Endothelial cell of umbilical vein (primary cell): ENCODE measurements around the gene TCERG1. TPM values are rescaled to one million over a fixed set of nuclear protein-coding genes. Genes with fewer than 3 reads are reported as not detected.

Experiments used
- BruUV-seq: library from RNA; stranded (reverse); fragments of 400-500 nt; replicated peaks from 2 replicates; lab custom pipeline; 2021; lab: Mats Ljungman, UMichigan
- CTCF ChIA-PET: fragments of 300-600, 350-600 bp; sonication (Branson Sonifier 250); formaldehyde crosslinking; loops from one replicate; lab custom pipeline; 2021; ENCODE audit warnings: antibody characterized with exemption, inconsistent platforms; lab: Charles Lee
- POLR2A ChIA-PET: fragments of 300-600, 350-600 bp; sonication (Branson Sonifier 250); formaldehyde crosslinking; loops from one replicate; lab custom pipeline; 2021; ENCODE audit warnings: antibody characterized with exemption, inconsistent platforms; lab: Charles Lee
- DNase-seq: peaks from one replicate; pipeline ENCODE4 v3.0.0-alpha.2; 2011; ENCODE audit warnings: low read depth, low spot score
- FAIRE-seq: peaks from 2 replicates; lab custom pipeline; 2011; peaks lifted over from hg19 to GRCh38; lab: Jason Lieb, UNC
- H2AFZ ChIP-seq: 2 replicates; pipeline ENCODE4 v1.6.0; 2012; ENCODE audit warnings: low read depth, low read length, control low read depth, inconsistent platforms
- H3K27ac ChIP-seq: 2 replicates; pipeline ENCODE4 v1.5.1; 2011; ENCODE audit warnings: low read depth, mild to moderate bottlenecking, control low read depth, low read length, moderate library complexity; ENCODE audit not compliant: insufficient read depth
- H3K27me3 ChIP-seq, 2 experiments: 2 replicates each; pipeline versions ENCODE4 v1.6.0 to v1.6.1; 2011; ENCODE audit warnings: low read length in 2 of 2, mixed read lengths in 1 of 2; ENCODE audit not compliant: control insufficient read depth in 2 of 2, insufficient read depth in 2 of 2
- H3K36me3 ChIP-seq, 2 experiments: 2 replicates in 1 of 2; 3 replicates in 1 of 2; pipeline ENCODE4 v1.5.1; 2011; ENCODE audit warnings: low read length in 2 of 2, mild to moderate bottlenecking in 1 of 2, moderate library complexity in 1 of 2; ENCODE audit not compliant: control insufficient read depth in 2 of 2, insufficient read depth in 2 of 2; ENCODE audit errors: extremely low read depth in 1 of 2
- H3K4me1 ChIP-seq: 3 replicates; pipeline ENCODE4 v1.5.1; 2011; ENCODE audit warnings: mild to moderate bottlenecking, low read length; ENCODE audit not compliant: control insufficient read depth, insufficient read depth; ENCODE audit errors: extremely low read depth
- H3K4me2 ChIP-seq: 2 replicates; pipeline ENCODE4 v1.6.1; 2011; ENCODE audit warnings: low read length, control low read depth, mixed read lengths; ENCODE audit not compliant: insufficient read depth
- H3K4me3 ChIP-seq, 3 experiments: fragments of 200-600 bp in 1 of 3; sonication (generic), shearing (Covaris generic) in 1 of 3; replicated peaks in 1 of 3; 2 replicates each; pipeline ENCODE4 v1.5.1; 2011 to 2016; ENCODE audit warnings: control low read depth in 3 of 3, low read length in 3 of 3, mild to moderate bottlenecking in 2 of 3, inconsistent platforms in 1 of 3, low read depth in 1 of 3, moderate library complexity in 1 of 3; ENCODE audit not compliant: insufficient read depth in 1 of 3
- H3K79me2 ChIP-seq: 2 replicates; pipeline ENCODE4 v1.6.0; 2012; ENCODE audit warnings: low read length, inconsistent platforms; ENCODE audit not compliant: control insufficient read depth, insufficient read depth
- H3K9ac ChIP-seq: replicated peaks from 2 replicates; pipeline ENCODE3; 2011; ENCODE audit warnings: low read length, control low read depth; ENCODE audit not compliant: insufficient read depth; ENCODE audit errors: extremely low read depth
- H3K9me1 ChIP-seq: replicated peaks from 3 replicates; pipeline ENCODE4 v1.6.0; 2011; ENCODE audit warnings: mild to moderate bottlenecking, low read length; ENCODE audit not compliant: control insufficient read depth, insufficient read depth; ENCODE audit errors: extremely low read depth
- H3K9me3 ChIP-seq: replicated peaks from 2 replicates; pipeline ENCODE4 v1.5.1; 2012; ENCODE audit warnings: low read length, inconsistent platforms; ENCODE audit not compliant: control insufficient read depth, insufficient read depth
- H4K20me1 ChIP-seq: replicated peaks from 2 replicates; pipeline ENCODE3; 2011; ENCODE audit warnings: mild to moderate bottlenecking, low read length; ENCODE audit not compliant: control insufficient read depth, insufficient read depth; ENCODE audit errors: extremely low read depth
- CTCF ChIP-seq, 2 donors: IDR thresholded peaks; 1 replicate in 1 of 2; 2 replicates in 1 of 2; pipeline ENCODE4 v1.5.1; 2011; ENCODE audit warnings: low read length in 2 of 2, mild to moderate bottlenecking in 2 of 2, moderate library complexity in 2 of 2, control low read depth in 1 of 2, inconsistent platforms in 1 of 2, low read depth in 1 of 2; ENCODE audit not compliant: insufficient read depth in 1 of 2; ENCODE audit errors: extremely low read depth in 1 of 2
- EZH2 ChIP-seq: IDR thresholded peaks from 2 replicates; pipeline ENCODE4 v1.6.1; 2012; ENCODE audit warnings: borderline replicate concordance, low read depth, mild to moderate bottlenecking, moderate library complexity, low read length, inconsistent platforms; ENCODE audit not compliant: severe bottlenecking
- FOS ChIP-seq: IDR thresholded peaks from 2 replicates; pipeline ENCODE4 v1.6.1; 2011; ENCODE audit warnings: mild to moderate bottlenecking, low read length, moderate library complexity, borderline replicate concordance; ENCODE audit not compliant: insufficient read depth
- GATA2 ChIP-seq: IDR thresholded peaks from 2 replicates; pipeline ENCODE4 v1.7.0; 2011; ENCODE audit warnings: low read depth, mild to moderate bottlenecking, moderate library complexity, mixed read lengths, low read length; ENCODE audit not compliant: insufficient read length, insufficient read depth
- JUN ChIP-seq: IDR thresholded peaks from 2 replicates; pipeline ENCODE4 v1.6.1; 2011; ENCODE audit warnings: borderline replicate concordance, low read depth; ENCODE audit not compliant: insufficient read length, insufficient read depth
- MAX ChIP-seq: IDR thresholded peaks from 2 replicates; pipeline ENCODE4 v1.6.1; 2011; ENCODE audit not compliant: insufficient read depth, insufficient read length
- MYC ChIP-seq: IDR thresholded peaks from one replicate; pipeline ENCODE4 v1.6.1; 2011; ENCODE audit warnings: mild to moderate bottlenecking, low read depth, low read length
- POLR2A ChIP-seq: IDR thresholded peaks from 2 replicates; pipeline ENCODE4 v1.6.1; 2012; ENCODE audit warnings: low read depth, mild to moderate bottlenecking, control low read depth, low read length
- POLR2AphosphoS5 ChIP-seq: IDR thresholded peaks from 2 replicates; pipeline ENCODE4 v1.6.1; 2012; ENCODE audit warnings: low read depth, mild to moderate bottlenecking, control low read depth, low read length, moderate library complexity; ENCODE audit not compliant: insufficient read depth
- dilution Hi-C: fragments of 300-500 bp; cut with MboI; formaldehyde crosslinking; loops from one replicate; pipeline ENCODE4 v1.15.0; 2019; ENCODE audit warnings: low sequenced_read_pairs; ENCODE audit not compliant: extremely low pct_ligation_motif_present
- intact Hi-C: fragments of 100-400 bp; cut with micrococcal nuclease; formaldehyde crosslinking; loops from one replicate; pipeline ENCODE4 v1.10.0; 2022
- polyA plus RNA-seq, 4 experiments: library from polyadenylated mRNA; depleted of rRNA in 3 of 4; stranded (reverse) in 3 of 4; unstranded in 1 of 4; fragments of >200 nt; gene quantifications; 2 replicates each; pipeline versions ENCODE4 v1.2.1 to v1.2.3, GENCODE V29; 2011 to 2012; ENCODE audit warnings: missing spikeins in 1 of 4
- total RNA-seq: library from RNA; stranded (reverse); gene quantifications from 2 replicates; pipeline ENCODE4 v1.2.3, GENCODE V29; 2021

The TCERG1 gene
- total and polyA plus RNA-seq, 2 donors (not counting 3 experiments of a cell fraction or from before 2014, with no cell fraction given): 71.4 to 98.4 TPM

GRCh38 chr5:146510559-146511125 is 63.5 kb downstream of the TCERG1 start:
- dilution Hi-C loops (no loop called here), intact Hi-C loops (loop anchor here (10.0 kb wide), 1 partner anchor 226 kb away; no protein-coding TSS in a partner anchor)
- H3K9ac ChIP-seq: no peak overlapping the region
- no peaks in the 10 kb centered on the region for H3K79me2 ChIP-seq
- no peaks in the 10 kb centered on the region for H3K9me3 ChIP-seq
- POLR2A ChIA-PET: no interaction called here
- DNase-seq (no peak), FAIRE-seq (no peak)
- H4K20me1 ChIP-seq: peaks cover 2% of the 10 kb centered on the region
- no peak overlapping the region for H3K4me2 ChIP-seq
- CTCF ChIA-PET: interaction anchor here (0.7 to 1.5 kb wide), 4 partner anchors 14 to 678 kb away, joined by 3 read pairs; no protein-coding TSS in a partner anchor
- no peak for TF ChIP-seq FOS
- TF ChIP-seq MAX: no peak
- no peak for TF ChIP-seq GATA2
- TF ChIP-seq POLR2AphosphoS5: no peak
- TF ChIP-seq EZH2: no peak
- no peak for TF ChIP-seq MYC
- no peak for TF ChIP-seq POLR2A
- no peak for TF ChIP-seq CTCF (IDR thresholded peaks at IDR 0.05; ENCODE audit: extremely low read depth in 1 of 2, insufficient read depth in 1 of 2, low read depth in 1 of 2, low read length in 2 of 2)
- TF ChIP-seq JUN: no peak
- BruUV-seq: TSS peak; percentile 80
- H3K4me1 ChIP-seq: no peaks in the 10 kb centered on the region
- H3K9me1 ChIP-seq: no peaks in the 10 kb centered on the region
- no peak overlapping the region for H2AFZ ChIP-seq
- H3K27ac ChIP-seq: no peak overlapping the region
- H3K36me3 ChIP-seq: peaks cover 3 to 26% of the 10 kb centered on the region in 2 experiments
- no peaks in the 10 kb centered on the region for H3K27me3 ChIP-seq
- no peak overlapping the region for H3K4me3 ChIP-seq
